NCI-H2107 treated with DMSO at 0.1 percent for 48 hours (cell line): ENCODE measurements around the gene PPP3CA.

ENCODE experiments used
- DNase-seq: peaks from one replicate; lab custom pipeline; 2025; ENCODE audit not compliant: unreplicated experiment; lab: John Stamatoyannopoulos, UW

PPP3CA gene

GRCh38 chr4:101289306-101289705 lies 58.0 kb downstream of the PPP3CA start:
- DNase-seq = no peak

- no peak for DNase-seq
These were observed 58.8 kb downstream of the PPP3CA start for GRCh38 chr4:101288365-101289145.

GRCh38 chr4:101287324-101287723 lies 60.0 kb downstream of the PPP3CA start:
- DNase-seq = no peak

GRCh38 chr4:101286663-101287062 lies 60.7 kb downstream of the PPP3CA start:
- DNase-seq = no peak

GRCh38 chr4:101285985-101286384 lies 61.3 kb downstream of the PPP3CA start:
- no peak for DNase-seq

- no peak for DNase-seq
These were observed 62.8 kb downstream of the PPP3CA start for GRCh38 chr4:101284546-101284945.

GRCh38 chr4:101283434-101283833 lies 63.9 kb downstream of the PPP3CA start:
- DNase-seq = no peak

GRCh38 chr4:101282076-101282844 lies 65.1 kb downstream of the PPP3CA start:
- DNase-seq = no peak

GRCh38 chr4:101280866-101281600 lies 66.3 kb downstream of the PPP3CA start:
- no peak for DNase-seq

GRCh38 chr4:101279377-101279871 lies 67.9 kb downstream of the PPP3CA start:
- no peak for DNase-seq

GRCh38 chr4:101277671-101278070 lies 69.7 kb downstream of the PPP3CA start:
- no peak for DNase-seq

GRCh38 chr4:101276661-101277060 lies 70.7 kb downstream of the PPP3CA start:
- no peak for DNase-seq

- DNase-seq = no peak
These were observed 72.2 kb downstream of the PPP3CA start for GRCh38 chr4:101274888-101275752.

GRCh38 chr4:101271516-101271915 lies 75.8 kb downstream of the PPP3CA start:
- DNase-seq = no peak

GRCh38 chr4:101269682-101270081 lies 77.6 kb downstream of the PPP3CA start:
- no peak for DNase-seq

- no peak for DNase-seq
These were observed 81.5 kb downstream of the PPP3CA start for GRCh38 chr4:101265816-101266172.

GRCh38 chr4:101264993-101265815 lies 82.1 kb downstream of the PPP3CA start:
- DNase-seq = no peak

GRCh38 chr4:101264512-101264911 lies 82.8 kb downstream of the PPP3CA start:
- no peak for DNase-seq

- DNase-seq = no peak
These were observed 84.6 kb downstream of the PPP3CA start for GRCh38 chr4:101262683-101263082.

GRCh38 chr4:101259876-101260275 lies 87.5 kb downstream of the PPP3CA start:
- DNase-seq = no peak
